HepG2 (cell line): Measurements from ENCODE around the gene PDZK1. TPM values are rescaled to one million over a fixed set of nuclear protein-coding genes. Genes with fewer than 3 reads are reported as not detected.
A peak's percentile ranks its signal among the peaks of the same experiment; 100 is the strongest.

Experiments used
- ATF7-NPFF ChIP-seq: sonication (generic); formaldehyde crosslinking; IDR thresholded peaks from 2 replicates; pipeline ENCODE4 v1.8.1; 2023; ENCODE audit warnings: mild to moderate bottlenecking, low read depth, missing genetic modification reagents, moderate library complexity
- CAMTA2 ChIP-seq: sonication (generic); formaldehyde crosslinking; IDR thresholded peaks from 2 replicates; pipeline ENCODE4 v1.4.0; 2020; ENCODE audit warnings: mild to moderate bottlenecking, missing genetic modification reagents, borderline replicate concordance
- MIER2 ChIP-seq: IDR thresholded peaks from 2 replicates; pipeline ENCODE4 v1.6.1; 2016; ENCODE audit warnings: missing biosample characterization, missing genetic modification reagents
- MLXIP ChIP-seq: sonication (generic); formaldehyde crosslinking; IDR thresholded peaks from 2 replicates; pipeline ENCODE4 v1.9.0; 2021; ENCODE audit warnings: missing genetic modification reagents, borderline replicate concordance
- MTA1 ChIP-seq: sonication (generic); formaldehyde crosslinking; IDR thresholded peaks from 2 replicates; pipeline ENCODE4 v1.4.0; 2020; ENCODE audit warnings: missing genetic modification reagents, mild to moderate bottlenecking, borderline replicate concordance
- MYC ChIP-seq: sonication (generic); formaldehyde crosslinking; IDR thresholded peaks from 2 replicates; pipeline ENCODE4 v1.9.0; 2021; ENCODE audit warnings: missing genetic modification reagents, borderline replicate concordance
- RBM22 ChIP-seq: fragments of 200-400 bp; formaldehyde crosslinking; optimal IDR thresholded peaks from 2 replicates; pipeline ENCODE3; 2017; ENCODE audit warnings: mild to moderate bottlenecking, low read length, moderate library complexity
- SYNCRIP ChIP-seq: fragments of 200-400 bp; formaldehyde crosslinking; IDR thresholded peaks from 2 replicates; pipeline ENCODE4 v1.6.1; 2018; ENCODE audit warnings: mild to moderate bottlenecking, low read depth, low read length; ENCODE audit not compliant: insufficient read depth
- TAF1 ChIP-seq: sonication (generic); formaldehyde crosslinking; IDR thresholded peaks from 2 replicates; pipeline ENCODE4 v1.4.0; 2020; ENCODE audit warnings: missing genetic modification reagents
- TBP ChIP-seq: sonication (generic); formaldehyde crosslinking; IDR thresholded peaks from 2 replicates; pipeline ENCODE4 v1.5.0; 2020; ENCODE audit warnings: missing genetic modification reagents
- TBX2 ChIP-seq: sonication (generic); formaldehyde crosslinking; IDR thresholded peaks from 2 replicates; pipeline ENCODE4 v1.5.0; 2020; ENCODE audit warnings: missing genetic modification reagents, mild to moderate bottlenecking, borderline replicate concordance
- TFDP2 ChIP-seq: sonication (generic); formaldehyde crosslinking; IDR thresholded peaks from 2 replicates; pipeline ENCODE4 v1.4.0; 2020; ENCODE audit warnings: missing genetic modification reagents
- ZNF292 ChIP-seq: sonication (generic); formaldehyde crosslinking; IDR thresholded peaks from 2 replicates; pipeline ENCODE4 v1.8.1; 2022; ENCODE audit warnings: mild to moderate bottlenecking, low read depth, missing genetic modification reagents, borderline replicate concordance
- ZNF317 ChIP-seq: sonication (generic); formaldehyde crosslinking; IDR thresholded peaks from 2 replicates; pipeline ENCODE4 v1.5.0; 2020; ENCODE audit warnings: mild to moderate bottlenecking, missing genetic modification reagents
- ZNF589 ChIP-seq: sonication (generic); formaldehyde crosslinking; conservative IDR thresholded peaks from 2 replicates; pipeline ENCODE4 v1.8.0; 2022; ENCODE audit warnings: mild to moderate bottlenecking, moderate library complexity, missing genetic modification reagents
- ZNF670 ChIP-seq: sonication (generic); formaldehyde crosslinking; IDR thresholded peaks from 2 replicates; pipeline ENCODE4 v1.8.0; 2022; ENCODE audit warnings: mild to moderate bottlenecking, missing genetic modification reagents, borderline replicate concordance
- ZNF83 ChIP-seq: sonication (generic); formaldehyde crosslinking; IDR thresholded peaks from 2 replicates; pipeline ENCODE4 v1.4.0; 2020; ENCODE audit warnings: missing genetic modification reagents, mild to moderate bottlenecking, borderline replicate concordance
- polyA plus RNA-seq, 8 experiments: library from polyadenylated mRNA; depleted of rRNA in 3 of 8; stranded (reverse) in 7 of 8; unstranded in 1 of 8; fragments of >200 nt; fragmentation: Illumina TruSeq in 4 of 8; extraction: Trizol in 4 of 8; gene quantifications; 2 replicates each; pipeline versions ENCODE4 v1.2.1 to v1.2.3, GENCODE V29; 2011 to 2016; ENCODE audit warnings: low read depth in 4 of 8, missing spikeins in 1 of 8, mixed read lengths in 1 of 8; ENCODE audit not compliant: insufficient read depth in 1 of 8
- total RNA-seq, 5 experiments: library from RNA; depleted of rRNA; stranded (reverse); fragments of >200 nt; fragmentation: Illumina TruSeq; extraction: Trizol; gene quantifications; 2 replicates each; pipeline ENCODE4 v1.2.3, GENCODE V29; 2016; ENCODE audit warnings: low read depth in 1 of 5
- TF ChIP-seq, protein P1 (sequence below): sonication (generic); formaldehyde crosslinking; IDR thresholded peaks from 2 replicates; pipeline ENCODE4 v1.4.0; 2020; ENCODE audit warnings: missing genetic modification reagents, borderline replicate concordance
- TF ChIP-seq, protein P2 (sequence below): fragments of 450-650 bp; IDR thresholded peaks from 2 replicates; pipeline ENCODE4 v1.6.1; 2017

Gene PDZK1
- total and polyA plus RNA-seq, 2 of the 13 experiments (the other 11 are each of a cell fraction or from before 2014, with no cell fraction given), result 16.2 to 46.4 TPM

GRCh38 chr1:145707183-145707867 is at the start of gene PDZK1 (continued):
- TF ChIP-seq ZNF670 (CRISPR knock-in tag) (0 out of 2 replicates have a peak, but pooled peaks have one; percentile 31), TBP (CRISPR knock-in tag) (0 out of 2 replicates have a peak, but pooled peaks have one; percentile 43), CAMTA2 (CRISPR knock-in tag) (no peak), MYC (CRISPR knock-in tag) (peak; percentile 86), SYNCRIP (no peak), TFDP2 (CRISPR knock-in tag) (0 out of 2 replicates have a peak, but pooled peaks have one; percentile 38), TAF1 (CRISPR knock-in tag) (peak; percentile 37; the same call in 1 of the 2 replicates), ZNF83 (CRISPR knock-in tag) (no peak), MIER2 (CRISPR knock-in tag) (no peak), ZNF317 (0 out of 2 replicates have a peak, but pooled peaks have one; percentile 5), RBM22 (no peak), MLXIP (CRISPR knock-in tag) (peak; percentile 43; the same call in 1 of the 2 replicates), ATF7-NPFF (CRISPR knock-in tag) (no peak), TBX2 (CRISPR knock-in tag) (no peak), ZNF589 (CRISPR knock-in tag) (no peak), ZNF292 (CRISPR knock-in tag) (peak; percentile 82; the same call in 1 of the 2 replicates), MTA1 (CRISPR knock-in tag) (peak; percentile 57; the same call in 1 of the 2 replicates)
- TF ChIP-seq, protein P1, sequence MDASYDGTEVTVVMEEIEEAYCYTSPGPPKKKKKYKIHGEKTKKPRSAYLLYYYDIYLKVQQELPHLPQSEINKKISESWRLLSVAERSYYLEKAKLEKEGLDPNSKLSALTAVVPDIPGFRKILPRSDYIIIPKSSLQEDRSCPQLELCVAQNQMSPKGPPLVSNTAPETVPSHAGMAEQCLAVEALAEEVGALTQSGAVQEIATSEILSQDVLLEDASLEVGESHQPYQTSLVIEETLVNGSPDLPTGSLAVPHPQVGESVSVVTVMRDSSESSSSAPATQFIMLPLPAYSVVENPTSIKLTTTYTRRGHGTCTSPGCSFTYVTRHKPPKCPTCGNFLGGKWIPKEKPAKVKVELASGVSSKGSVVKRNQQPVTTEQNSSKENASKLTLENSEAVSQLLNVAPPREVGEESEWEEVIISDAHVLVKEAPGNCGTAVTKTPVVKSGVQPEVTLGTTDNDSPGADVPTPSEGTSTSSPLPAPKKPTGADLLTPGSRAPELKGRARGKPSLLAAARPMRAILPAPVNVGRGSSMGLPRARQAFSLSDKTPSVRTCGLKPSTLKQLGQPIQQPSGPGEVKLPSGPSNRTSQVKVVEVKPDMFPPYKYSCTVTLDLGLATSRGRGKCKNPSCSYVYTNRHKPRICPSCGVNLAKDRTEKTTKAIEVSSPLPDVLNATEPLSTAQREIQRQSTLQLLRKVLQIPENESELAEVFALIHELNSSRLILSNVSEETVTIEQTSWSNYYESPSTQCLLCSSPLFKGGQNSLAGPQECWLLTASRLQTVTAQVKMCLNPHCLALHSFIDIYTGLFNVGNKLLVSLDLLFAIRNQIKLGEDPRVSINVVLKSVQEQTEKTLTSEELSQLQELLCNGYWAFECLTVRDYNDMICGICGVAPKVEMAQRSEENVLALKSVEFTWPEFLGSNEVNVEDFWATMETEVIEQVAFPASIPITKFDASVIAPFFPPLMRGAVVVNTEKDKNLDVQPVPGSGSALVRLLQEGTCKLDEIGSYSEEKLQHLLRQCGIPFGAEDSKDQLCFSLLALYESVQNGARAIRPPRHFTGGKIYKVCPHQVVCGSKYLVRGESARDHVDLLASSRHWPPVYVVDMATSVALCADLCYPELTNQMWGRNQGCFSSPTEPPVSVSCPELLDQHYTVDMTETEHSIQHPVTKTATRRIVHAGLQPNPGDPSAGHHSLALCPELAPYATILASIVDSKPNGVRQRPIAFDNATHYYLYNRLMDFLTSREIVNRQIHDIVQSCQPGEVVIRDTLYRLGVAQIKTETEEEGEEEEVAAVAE (CRISPR knock-in tag), result no peak
- TF ChIP-seq, protein P2, sequence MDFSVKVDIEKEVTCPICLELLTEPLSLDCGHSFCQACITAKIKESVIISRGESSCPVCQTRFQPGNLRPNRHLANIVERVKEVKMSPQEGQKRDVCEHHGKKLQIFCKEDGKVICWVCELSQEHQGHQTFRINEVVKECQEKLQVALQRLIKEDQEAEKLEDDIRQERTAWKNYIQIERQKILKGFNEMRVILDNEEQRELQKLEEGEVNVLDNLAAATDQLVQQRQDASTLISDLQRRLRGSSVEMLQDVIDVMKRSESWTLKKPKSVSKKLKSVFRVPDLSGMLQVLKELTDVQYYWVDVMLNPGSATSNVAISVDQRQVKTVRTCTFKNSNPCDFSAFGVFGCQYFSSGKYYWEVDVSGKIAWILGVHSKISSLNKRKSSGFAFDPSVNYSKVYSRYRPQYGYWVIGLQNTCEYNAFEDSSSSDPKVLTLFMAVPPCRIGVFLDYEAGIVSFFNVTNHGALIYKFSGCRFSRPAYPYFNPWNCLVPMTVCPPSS, result no peak
